H9 (cell line): ENCODE data around the gene ZNF235. TPM values are rescaled to one million over a fixed set of nuclear protein-coding genes. Genes with fewer than 3 reads are reported as not detected.
"Not testable (repeated sequence)": the region's sequence is repeated elsewhere in the genome, so short reads cannot be mapped to it uniquely, and the experiment has no call there.

ENCODE experiments used
- DNase-seq: peaks from one replicate; pipeline ENCODE4 v3.0.0-alpha.2; 2017
- H2AFZ ChIP-seq: one replicate; pipeline ENCODE4 v1.6.1; 2013; ENCODE audit warnings: mild to moderate bottlenecking, low read length, control low read depth, moderate library complexity
- H2AK5ac ChIP-seq: 2 replicates; pipeline ENCODE4 v1.6.1; 2013; ENCODE audit warnings: low read length, control low read depth, mixed read lengths; ENCODE audit not compliant: insufficient read length
- H2BK120ac ChIP-seq: one replicate; pipeline ENCODE4 v1.6.1; 2013; ENCODE audit warnings: low read depth, mild to moderate bottlenecking, low read length, control low read depth, inconsistent platforms; ENCODE audit not compliant: poor library complexity, severe bottlenecking
- H2BK12ac ChIP-seq: 2 replicates; pipeline ENCODE4 v1.6.1; 2013; ENCODE audit warnings: low read length, control low read depth, mixed read lengths, low read depth; ENCODE audit not compliant: insufficient read length
- H2BK15ac ChIP-seq: 2 replicates; pipeline ENCODE4 v1.6.1; 2013; ENCODE audit warnings: low read depth, low read length, control low read depth
- H2BK20ac ChIP-seq: one replicate; pipeline ENCODE4 v1.6.1; 2013; ENCODE audit warnings: low read depth, mild to moderate bottlenecking, low read length, control low read depth, inconsistent platforms; ENCODE audit not compliant: poor library complexity, severe bottlenecking
- H2BK5ac ChIP-seq: 2 replicates; pipeline ENCODE4 v1.6.1; 2013; ENCODE audit warnings: low read length, control low read depth, mixed read lengths; ENCODE audit not compliant: insufficient read length
- H3K14ac ChIP-seq: 2 replicates; pipeline ENCODE4 v1.6.1; 2013; ENCODE audit warnings: low read length, control low read depth; ENCODE audit not compliant: insufficient read depth
- H3K18ac ChIP-seq: 2 replicates; pipeline ENCODE4 v1.6.1; 2013; ENCODE audit warnings: low read depth, mild to moderate bottlenecking, mixed read lengths, low read length, control low read depth; ENCODE audit not compliant: insufficient read length
- H3K23ac ChIP-seq: 2 replicates; pipeline ENCODE4 v1.6.1; 2013; ENCODE audit warnings: low read length, control low read depth, mixed read lengths, low read depth; ENCODE audit not compliant: insufficient read length
- H3K23me2 ChIP-seq: 2 replicates; pipeline ENCODE4 v1.6.1; 2013; ENCODE audit warnings: low read depth, mild to moderate bottlenecking, mixed read lengths, low read length, control low read depth; ENCODE audit not compliant: insufficient read length, poor library complexity, severe bottlenecking
- H3K27ac ChIP-seq: 2 replicates; pipeline ENCODE4 v1.5.1; 2013; ENCODE audit warnings: low read length, control low read depth, mixed read lengths, low read depth; ENCODE audit not compliant: insufficient read length
- H3K27me3 ChIP-seq: 2 replicates; pipeline ENCODE4 v1.6.1; 2013; ENCODE audit warnings: low read length, control low read depth, inconsistent platforms; ENCODE audit not compliant: insufficient read depth
- H3K4ac ChIP-seq: 2 replicates; pipeline ENCODE4 v1.6.1; 2013; ENCODE audit warnings: low read depth, mild to moderate bottlenecking, control low read depth, inconsistent platforms, low read length, moderate library complexity
- H3K4me1 ChIP-seq: 2 replicates; pipeline ENCODE4 v1.6.1; 2013; ENCODE audit warnings: low read length, control low read depth, inconsistent platforms; ENCODE audit not compliant: insufficient read depth
- H3K4me2 ChIP-seq: 2 replicates; pipeline ENCODE4 v1.6.1; 2013; ENCODE audit warnings: low read length, control low read depth, mixed read lengths; ENCODE audit not compliant: insufficient read length, insufficient read depth
- H3K56ac ChIP-seq: 2 replicates; pipeline ENCODE4 v1.6.1; 2013; ENCODE audit warnings: low read depth, mild to moderate bottlenecking, mixed read lengths, low read length, control low read depth; ENCODE audit not compliant: insufficient read length
- H3K79me1 ChIP-seq: 2 replicates; pipeline ENCODE4 v1.6.1; 2013; ENCODE audit warnings: low read depth, mild to moderate bottlenecking, moderate library complexity, low read length, control low read depth, inconsistent platforms; ENCODE audit not compliant: insufficient read depth, poor library complexity, severe bottlenecking
- H3K79me2 ChIP-seq: 2 replicates; pipeline ENCODE4 v1.6.1; 2013; ENCODE audit warnings: low read length, control low read depth, inconsistent platforms; ENCODE audit not compliant: insufficient read depth
- H3K9ac ChIP-seq: 2 replicates; pipeline ENCODE4 v1.6.1; 2013; ENCODE audit warnings: low read length, control low read depth, mixed read lengths; ENCODE audit not compliant: insufficient read length; ENCODE audit errors: extremely low read depth
- H3K9me3 ChIP-seq: one replicate; pipeline ENCODE4 v1.6.1; 2013; ENCODE audit warnings: low read depth, low read length, inconsistent platforms; ENCODE audit not compliant: control insufficient read depth
- H3T11ph ChIP-seq: one replicate; pipeline ENCODE4 v1.6.1; 2013; ENCODE audit warnings: mild to moderate bottlenecking, low read length, control low read depth, inconsistent platforms
- H4K20me1 ChIP-seq: one replicate; pipeline ENCODE4 v1.6.1; 2013; ENCODE audit not compliant: control insufficient read depth, insufficient read length, insufficient read depth
- H4K5ac ChIP-seq: 2 replicates; pipeline ENCODE4 v1.6.1; 2013; ENCODE audit warnings: low read depth, mild to moderate bottlenecking, mixed read lengths, low read length, control low read depth; ENCODE audit not compliant: insufficient read length
- H4K8ac ChIP-seq: replicated peaks from 2 replicates; pipeline ENCODE4 v1.6.1; 2013; ENCODE audit warnings: low read length, control low read depth, mixed read lengths, low read depth; ENCODE audit not compliant: insufficient read length
- H4K91ac ChIP-seq: 2 replicates; pipeline ENCODE4 v1.6.1; 2013; ENCODE audit warnings: low read depth, mild to moderate bottlenecking, moderate library complexity, mixed read lengths, low read length, control low read depth; ENCODE audit not compliant: insufficient read length
- H3K27ac Mint-ChIP-seq, 3 experiments: 2 replicates in 2 of 3; 3 replicates in 1 of 3; pipeline ENCODE4 v1.8.0; 2020 to 2021; ENCODE audit warnings: mixed read lengths in 3 of 3, mild to moderate bottlenecking in 1 of 3, moderate library complexity in 1 of 3
- H3K27me3 Mint-ChIP-seq: 2 replicates; pipeline ENCODE4 v1.8.0; 2021; ENCODE audit warnings: low read depth, mild to moderate bottlenecking, moderate library complexity, mixed read lengths
- H3K36me3 Mint-ChIP-seq, 3 experiments: 2 replicates in 2 of 3; 3 replicates in 1 of 3; pipeline ENCODE4 v1.8.0; 2020 to 2021; ENCODE audit warnings: low read depth in 3 of 3, mixed read lengths in 3 of 3; ENCODE audit not compliant: insufficient read depth in 1 of 3
- H3K4me1 Mint-ChIP-seq, 2 experiments: 2 replicates each; pipeline ENCODE4 v1.8.0; 2020; ENCODE audit warnings: mixed read lengths in 2 of 2
- H3K4me3 Mint-ChIP-seq, 2 experiments: 2 replicates in 1 of 2; 3 replicates in 1 of 2; pipeline ENCODE4 v1.8.0; 2020 to 2021; ENCODE audit warnings: mild to moderate bottlenecking in 2 of 2, mixed read lengths in 2 of 2, moderate library complexity in 1 of 2
- H3K9me3 Mint-ChIP-seq, 2 experiments: 2 replicates in 1 of 2; 3 replicates in 1 of 2; pipeline ENCODE4 v1.8.0; 2020; ENCODE audit warnings: mild to moderate bottlenecking in 2 of 2, mixed read lengths in 2 of 2, moderate library complexity in 1 of 2
- CTCF ChIP-seq: fragments of 200-600 bp; sonication (generic); conservative IDR thresholded peaks from 3 replicates; pipeline ENCODE4 v1.8.0; 2021; ENCODE audit warnings: antibody characterized with exemption, mild to moderate bottlenecking
- WGBS: extraction: QIAGEN DNeasy Blood & Tissue Kit; methylation state at CpG from one replicate; pipeline ENCODE4 v1.1.7; 2013; ENCODE audit warnings: missing lambda C conversion rate, low lambda C conversion rate, mixed read lengths; ENCODE audit not compliant: insufficient read length; ENCODE audit errors: extremely low coverage; 5-methylcytosine and 5-hydroxymethylcytosine counted together
- total RNA-seq: library from RNA; stranded (reverse); gene quantifications from 2 replicates; pipeline ENCODE4 v1.2.1, GENCODE V29; 2021

Gene ZNF235
- total RNA-seq, 1 experiment from 2014 or later: 6.6 TPM

- Histone ChIP-seq H4K8ac (no peak overlapping the region), H3K4me2 (no peak overlapping the region), H3K9ac (no peak overlapping the region), H3K4me1 (no peaks in the 10 kb centered on the region), H4K20me1 (no peaks in the 10 kb centered on the region), H3K23ac (no peak overlapping the region), H2BK5ac (no peak overlapping the region), H2BK15ac (no peak overlapping the region), H2AFZ (no peak overlapping the region), H3K9me3 (peaks cover 33% of the 10 kb centered on the region), H2BK120ac (no peak overlapping the region), H3T11ph (no peak overlapping the region), H2BK12ac (no peak overlapping the region), H4K91ac (no peak overlapping the region), H2BK20ac (no peak overlapping the region), H3K14ac (no peak overlapping the region), H3K56ac (no peak overlapping the region), H3K4ac (no peak overlapping the region), H3K79me2 (no peaks in the 10 kb centered on the region), H3K27me3 (no peaks in the 10 kb centered on the region), H2AK5ac (no peak overlapping the region), H3K79me1 (no peaks in the 10 kb centered on the region), H3K27ac (no peak overlapping the region), H3K23me2 (no peaks in the 10 kb centered on the region), H4K5ac (no peak overlapping the region), H3K18ac (no peak overlapping the region)
- no peak for DNase-seq
- H3K9me3 Mint-ChIP-seq: peaks cover 63 to 80% of the 10 kb centered on the region in 2 experiments
- H3K4me3 Mint-ChIP-seq: no peak overlapping the region
- no peaks in the 10 kb centered on the region for H3K4me1 Mint-ChIP-seq
- H3K36me3 Mint-ChIP-seq: peaks cover 38 to 50% (median 41%) of the 10 kb centered on the region in 3 experiments
- WGBS: no CpG with 5 or more reads among the region's 2 CpGs
- H3K27ac Mint-ChIP-seq: no peak overlapping the region
- no peak for TF ChIP-seq CTCF
- H3K27me3 Mint-ChIP-seq: peaks cover 1% of the 10 kb centered on the region; the same call in 1 of the 2 replicates
These were observed 37.0 kb upstream of the ZNF235 start for GRCh38 chr19:44341794-44342193.

GRCh38 chr19:44334639-44335038 is 29.8 kb upstream of the ZNF235 start:
- not testable (repeated sequence) for H3T11ph ChIP-seq, H3K4me2 ChIP-seq, H2BK15ac ChIP-seq, H4K8ac ChIP-seq, H2AK5ac ChIP-seq, H4K5ac ChIP-seq, H3K27me3 ChIP-seq, H2BK120ac ChIP-seq, H3K4me1 Mint-ChIP-seq, H3K79me1 ChIP-seq, H3K23me2 ChIP-seq, H3K18ac ChIP-seq, DNase-seq, H3K4me3 Mint-ChIP-seq, H3K27ac ChIP-seq, H3K27ac Mint-ChIP-seq, H2AFZ ChIP-seq, H3K9ac ChIP-seq, H3K56ac ChIP-seq, H3K4ac ChIP-seq, H2BK12ac ChIP-seq, H3K4me1 ChIP-seq, H3K14ac ChIP-seq, H3K23ac ChIP-seq, H2BK20ac ChIP-seq, H3K27me3 Mint-ChIP-seq, H2BK5ac ChIP-seq, H3K79me2 ChIP-seq, H4K91ac ChIP-seq, H4K20me1 ChIP-seq
- Mint-ChIP-seq H3K9me3 (peaks cover 88% of the 10 kb centered on the region in 2 experiments), H3K36me3 (peaks cover 80 to 95% (median 94%) of the 10 kb centered on the region in 3 experiments)
- H3K9me3 ChIP-seq: peaks cover 78% of the 10 kb centered on the region
- no CpG with 5 or more reads among the region's 3 CpGs for whole genome bisulfite sequencing
